Nephron progenitor cell (in vitro differentiated cells): ENCODE results near the gene CDC42BPB.

ENCODE experiments used
- DNase-seq: peaks from one replicate; pipeline ENCODE4 v3.0.0; 2021
- H3K27ac Mint-ChIP-seq: 2 replicates; pipeline ENCODE4 v1.8.0; 2021; ENCODE audit warnings: mild to moderate bottlenecking, moderate library complexity, mixed read lengths
- H3K27me3 Mint-ChIP-seq: 2 replicates; pipeline ENCODE4 v1.8.0; 2021; ENCODE audit warnings: mild to moderate bottlenecking, low read depth, mixed read lengths; ENCODE audit not compliant: poor library complexity
- H3K36me3 Mint-ChIP-seq: 2 replicates; pipeline ENCODE4 v1.8.0; 2021; ENCODE audit warnings: low read depth, mixed read lengths
- H3K4me1 Mint-ChIP-seq: 2 replicates; pipeline ENCODE4 v1.8.0; 2021; ENCODE audit warnings: mixed read lengths
- H3K4me3 Mint-ChIP-seq: 2 replicates; pipeline ENCODE4 v1.8.0; 2021; ENCODE audit warnings: mild to moderate bottlenecking, moderate library complexity, mixed read lengths
- H3K9me3 Mint-ChIP-seq: 2 replicates; pipeline ENCODE4 v1.8.0; 2021; ENCODE audit warnings: mild to moderate bottlenecking, moderate library complexity, mixed read lengths
- CTCF ChIP-seq: fragments of 200-600 bp; sonication (generic); IDR thresholded peaks from 2 replicates; pipeline ENCODE4 v1.5.0; 2021; ENCODE audit warnings: antibody characterized with exemption

Gene CDC42BPB

GRCh38 chr14:102949801-102950451, 107.4 kb downstream of the CDC42BPB start:
- no peak for TF ChIP-seq CTCF
- Mint-ChIP-seq H3K27me3 (no peaks in the 10 kb centered on the region), H3K27ac (no peak overlapping the region), H3K4me1 (peaks cover 5% of the 10 kb centered on the region), H3K9me3 (no peaks in the 10 kb centered on the region), H3K4me3 (no peak overlapping the region), H3K36me3 (peaks cover 71% of the 10 kb centered on the region)
- no peak for DNase-seq

DNA sequence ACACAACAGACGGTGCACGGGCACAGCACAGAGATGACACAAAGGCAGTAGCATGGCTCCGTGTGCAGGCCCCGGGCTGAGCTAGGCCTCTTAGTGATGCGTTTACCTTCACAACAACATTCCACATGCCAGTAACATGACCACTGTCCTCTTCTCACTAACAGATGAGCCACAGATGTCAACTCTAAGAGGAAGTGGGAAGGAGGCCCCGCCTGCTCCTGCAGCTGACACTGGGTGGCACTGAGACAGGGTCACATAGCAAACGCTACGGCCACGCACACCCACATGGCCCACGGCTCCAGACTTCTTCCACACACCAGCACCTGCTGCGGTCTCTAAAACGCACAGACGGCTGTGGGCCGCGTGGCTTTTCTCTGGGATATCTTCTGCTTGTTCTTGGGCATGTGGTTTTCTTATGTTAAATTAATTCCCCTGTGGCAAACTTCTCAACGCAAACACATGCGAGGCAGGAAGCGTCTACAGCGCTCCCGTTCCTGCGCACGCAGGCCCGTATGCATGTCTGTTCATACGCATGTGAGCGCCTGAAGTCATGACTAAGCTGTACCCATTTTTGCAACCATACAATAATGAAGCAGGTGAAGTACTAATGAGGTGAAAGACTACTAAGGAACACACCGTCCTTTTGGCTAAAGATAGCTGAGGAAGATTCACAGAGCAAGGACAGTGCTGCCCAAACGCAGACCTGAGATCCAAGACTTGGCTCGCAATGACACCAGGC, 108.1 kb downstream of the CDC42BPB start:
- no peak overlapping the region for H3K4me3 Mint-ChIP-seq
- H3K4me1 Mint-ChIP-seq, result peaks cover 5% of the 10 kb centered on the region
- no peak for DNase-seq
- H3K27me3 Mint-ChIP-seq, result no peaks in the 10 kb centered on the region
- H3K36me3 Mint-ChIP-seq, result peaks cover 72% of the 10 kb centered on the region
- TF ChIP-seq CTCF, result no peak
- H3K9me3 Mint-ChIP-seq, result no peaks in the 10 kb centered on the region
- H3K27ac Mint-ChIP-seq, result no peak overlapping the region

DNA sequence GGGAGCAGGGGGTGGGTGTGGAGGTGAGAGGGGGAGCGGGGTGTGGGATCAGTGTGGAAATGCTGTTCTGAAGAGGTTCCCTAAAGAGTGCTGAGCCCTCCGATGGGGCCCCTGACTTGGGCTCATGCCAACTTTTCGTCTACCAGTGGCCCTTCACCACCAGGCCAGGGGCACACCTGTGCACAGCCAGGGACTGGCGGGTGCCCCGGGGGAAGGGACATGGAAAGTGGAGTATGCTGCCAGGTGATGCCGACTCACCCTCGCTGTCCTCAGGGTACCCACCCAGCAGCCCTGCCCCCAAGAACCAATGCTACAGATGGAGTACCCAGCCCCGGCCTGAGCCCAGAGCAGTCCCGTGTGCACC, 108.7 kb downstream of the CDC42BPB start:
- Mint-ChIP-seq H3K9me3 (no peaks in the 10 kb centered on the region), H3K4me3 (no peak overlapping the region), H3K27ac (no peak overlapping the region), H3K27me3 (no peaks in the 10 kb centered on the region), H3K4me1 (peaks cover 5% of the 10 kb centered on the region), H3K36me3 (peaks cover 72% of the 10 kb centered on the region)
- no peak for DNase-seq
- no peak for TF ChIP-seq CTCF

GRCh38 chr14:102947321-102948103, 109.8 kb downstream of the CDC42BPB start:
- no peaks in the 10 kb centered on the region for H3K27me3 Mint-ChIP-seq
- peaks cover 68% of the 10 kb centered on the region for H3K36me3 Mint-ChIP-seq
- TF ChIP-seq CTCF, result no peak
- H3K4me3 Mint-ChIP-seq, result no peak overlapping the region
- DNase-seq, result no peak
- H3K9me3 Mint-ChIP-seq, result no peaks in the 10 kb centered on the region
- peaks cover 5% of the 10 kb centered on the region for H3K4me1 Mint-ChIP-seq
- H3K27ac Mint-ChIP-seq, result peak overlapping the region; percentile 77

DNA sequence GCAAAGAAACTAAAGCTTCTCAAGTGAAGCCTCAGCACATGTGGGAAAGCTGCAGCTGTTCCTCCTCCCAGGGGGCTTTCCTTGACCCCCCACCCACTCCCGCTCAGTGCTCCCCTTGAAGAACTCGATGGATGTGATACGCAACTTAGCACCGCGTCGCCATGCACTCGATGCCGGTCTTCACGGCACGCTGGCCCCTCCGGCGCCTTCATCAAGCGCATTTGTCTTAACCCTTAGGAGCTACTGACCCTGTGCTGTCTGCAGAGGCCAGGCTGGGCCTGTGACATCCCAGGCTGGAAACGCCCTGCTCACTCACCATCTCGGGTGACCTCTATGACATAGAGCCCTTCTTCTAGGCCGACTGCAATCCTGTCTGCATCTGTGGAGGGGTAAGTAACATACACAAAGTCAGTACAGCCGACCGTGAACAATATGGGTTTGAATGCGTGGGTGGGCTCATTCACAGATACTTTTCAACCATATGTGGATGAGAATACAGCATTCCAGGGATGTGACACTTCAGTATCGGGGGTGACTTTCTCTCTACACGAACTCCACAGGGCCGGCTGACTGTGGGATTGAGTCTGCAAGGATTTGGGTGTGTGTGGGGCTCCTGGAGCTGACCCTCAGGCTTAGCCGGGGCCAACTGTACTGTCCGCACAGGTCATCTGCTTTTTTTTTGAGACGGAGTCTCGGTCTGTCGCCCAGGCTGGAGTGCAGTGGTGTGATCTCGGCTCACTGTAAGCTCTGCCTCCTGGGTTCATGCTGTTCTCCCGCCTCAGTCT, 111.8 kb downstream of the CDC42BPB start:
- DNase-seq, result no peak
- Mint-ChIP-seq H3K27me3 (no peaks in the 10 kb centered on the region), H3K4me1 (no peaks in the 10 kb centered on the region), H3K9me3 (no peaks in the 10 kb centered on the region), H3K36me3 (peaks cover 58% of the 10 kb centered on the region), H3K4me3 (no peak overlapping the region), H3K27ac (peak overlapping the region; percentile 86)
- TF ChIP-seq CTCF, result no peak
